ENCODE results near the gene PNPT1.
"Not testable (repeated sequence)": the region's sequence is repeated elsewhere in the genome, so short reads cannot be mapped to it uniquely, and the experiment has no call there.

The PNPT1 gene

DNA sequence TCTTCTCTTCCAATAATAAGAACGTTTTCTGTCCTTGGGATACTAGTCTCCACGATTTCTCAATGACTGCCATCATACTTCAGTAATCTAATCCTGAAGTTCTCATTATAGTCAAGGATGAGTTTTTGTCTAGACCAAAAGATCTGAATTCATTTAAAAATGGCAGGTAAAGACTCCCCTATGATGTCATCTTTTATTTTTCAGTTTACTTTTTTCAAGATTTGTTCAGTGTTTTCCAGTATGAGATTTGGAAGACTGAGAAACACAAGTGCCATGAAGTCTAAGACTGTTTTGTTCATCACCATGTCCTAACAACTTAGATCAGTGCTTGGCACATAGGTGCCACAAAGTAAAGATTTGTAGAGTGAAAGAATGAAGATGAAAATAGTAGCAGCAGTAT is 40.4 kb downstream of the PNPT1 start:
- no peak for DNase-seq

DNA sequence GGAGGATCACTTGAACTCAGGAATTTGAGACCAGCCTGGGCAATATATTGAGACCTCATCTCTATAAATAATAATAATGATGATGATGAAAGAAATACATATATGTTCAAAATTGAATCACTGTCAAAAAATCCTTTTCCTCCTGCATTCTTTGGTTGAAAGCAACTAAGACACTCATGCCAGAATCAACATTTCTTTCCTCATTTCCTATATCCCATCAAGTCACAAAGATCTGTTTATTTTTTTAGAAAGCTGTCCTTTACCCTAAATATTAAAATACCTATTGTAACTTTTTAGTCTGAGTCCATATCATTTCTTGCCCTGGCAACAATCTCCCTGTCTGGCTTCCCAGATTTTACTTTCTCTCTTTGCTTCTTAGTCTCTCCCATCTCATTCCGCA is 44.4 kb downstream of the PNPT1 start:
- no peak for DNase-seq

DNA sequence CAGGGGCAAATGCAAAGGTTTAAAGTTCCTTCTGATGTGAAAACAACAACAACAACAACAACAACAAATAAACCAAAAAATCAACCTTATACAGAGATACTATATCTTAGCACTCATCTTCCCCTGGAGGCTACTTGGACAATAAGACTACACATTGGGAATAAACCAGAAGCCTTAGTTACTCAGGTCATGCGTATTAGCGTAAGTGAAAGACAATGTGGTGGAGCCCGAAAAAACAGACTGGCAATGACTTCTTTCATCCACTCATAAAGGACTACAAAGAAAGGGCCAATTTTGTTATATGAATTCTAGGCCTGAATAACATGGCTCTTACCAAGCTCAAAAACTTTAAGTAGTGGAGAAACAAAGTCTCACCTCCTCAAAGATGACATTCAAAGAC is 56.8 kb downstream of the PNPT1 start:
- DNase-seq = no peak

GRCh38 chr2:55628931-55629330 is 64.7 kb downstream of the PNPT1 start:
- no peak for DNase-seq

GRCh38 chr2:55627915-55628314 is 65.7 kb downstream of the PNPT1 start:
- no peak for DNase-seq

DNA sequence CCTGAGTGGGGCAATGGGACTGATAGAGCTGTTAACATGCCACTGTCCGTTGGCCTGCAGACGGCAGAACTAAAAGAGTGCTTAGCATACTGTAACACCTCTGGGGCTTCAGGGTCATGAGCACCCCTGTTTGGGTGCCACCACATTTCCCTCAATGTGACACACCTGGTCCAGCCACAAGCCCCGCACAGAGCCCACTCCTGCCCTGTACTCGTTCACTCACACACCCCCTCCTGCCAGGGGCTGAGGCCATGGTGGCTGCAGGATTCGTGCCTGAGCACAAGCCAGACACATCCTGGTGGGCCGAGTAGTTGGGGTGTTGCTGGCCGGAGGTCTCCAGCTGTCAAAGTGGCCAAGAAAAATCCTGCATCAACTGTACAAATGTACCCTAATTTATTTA is 71.8 kb downstream of the PNPT1 start:
- no peak for DNase-seq

GRCh38 chr2:55620123-55620779 is 73.4 kb downstream of the PNPT1 start:
- no peak for DNase-seq

DNA sequence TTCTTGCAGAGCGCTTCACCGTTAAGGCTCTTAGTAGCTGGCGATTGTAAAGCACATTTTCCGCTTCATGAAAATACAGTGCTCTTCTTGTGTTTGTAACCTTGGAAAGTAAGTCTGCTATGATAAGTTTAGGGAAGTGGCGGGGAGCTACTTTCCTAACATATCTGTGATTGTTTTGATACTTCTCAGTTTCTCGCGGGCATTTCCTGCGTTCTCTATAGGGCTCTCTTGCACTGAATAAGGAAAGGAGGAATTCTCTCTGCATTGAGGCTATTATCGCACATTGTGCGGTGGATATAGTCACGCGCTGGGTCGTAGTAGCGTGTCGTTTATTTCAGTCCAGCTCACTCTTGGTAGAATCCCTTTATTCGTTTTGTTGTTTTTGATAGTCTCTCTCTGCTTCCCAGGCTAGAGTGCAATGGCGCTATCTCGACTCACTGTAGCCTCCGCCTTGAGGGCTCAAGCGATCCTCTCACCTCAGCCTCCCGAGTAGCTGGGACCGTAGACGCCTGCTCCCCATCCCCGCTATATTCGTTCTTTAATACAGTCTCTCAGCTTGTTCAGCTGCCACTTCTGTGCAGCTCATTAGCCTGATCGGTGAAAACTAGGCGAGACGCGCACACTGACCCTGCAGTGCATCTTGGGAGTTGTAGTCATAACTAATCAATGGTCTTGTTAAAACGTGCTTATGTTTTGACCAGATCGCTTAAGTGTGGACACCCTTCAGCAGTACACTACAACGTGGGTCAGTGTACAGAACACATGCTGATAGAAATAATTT is 75.2 kb downstream of the PNPT1 start:
- DNase-seq = peak; percentile 69

DNA sequence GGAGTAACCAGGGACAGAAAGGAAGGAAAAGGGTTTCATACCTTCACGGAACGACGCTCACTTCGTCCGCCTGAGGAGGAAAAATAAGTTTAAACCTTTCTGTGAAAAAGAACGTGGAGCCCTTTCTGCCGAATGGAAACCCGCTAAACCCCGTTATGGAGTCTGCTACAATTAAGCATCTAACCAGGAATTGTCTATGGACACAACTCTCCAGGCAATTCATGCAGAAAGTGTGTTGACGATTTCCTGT is 75.7 kb downstream of the PNPT1 start:
- DNase-seq = no peak

DNA sequence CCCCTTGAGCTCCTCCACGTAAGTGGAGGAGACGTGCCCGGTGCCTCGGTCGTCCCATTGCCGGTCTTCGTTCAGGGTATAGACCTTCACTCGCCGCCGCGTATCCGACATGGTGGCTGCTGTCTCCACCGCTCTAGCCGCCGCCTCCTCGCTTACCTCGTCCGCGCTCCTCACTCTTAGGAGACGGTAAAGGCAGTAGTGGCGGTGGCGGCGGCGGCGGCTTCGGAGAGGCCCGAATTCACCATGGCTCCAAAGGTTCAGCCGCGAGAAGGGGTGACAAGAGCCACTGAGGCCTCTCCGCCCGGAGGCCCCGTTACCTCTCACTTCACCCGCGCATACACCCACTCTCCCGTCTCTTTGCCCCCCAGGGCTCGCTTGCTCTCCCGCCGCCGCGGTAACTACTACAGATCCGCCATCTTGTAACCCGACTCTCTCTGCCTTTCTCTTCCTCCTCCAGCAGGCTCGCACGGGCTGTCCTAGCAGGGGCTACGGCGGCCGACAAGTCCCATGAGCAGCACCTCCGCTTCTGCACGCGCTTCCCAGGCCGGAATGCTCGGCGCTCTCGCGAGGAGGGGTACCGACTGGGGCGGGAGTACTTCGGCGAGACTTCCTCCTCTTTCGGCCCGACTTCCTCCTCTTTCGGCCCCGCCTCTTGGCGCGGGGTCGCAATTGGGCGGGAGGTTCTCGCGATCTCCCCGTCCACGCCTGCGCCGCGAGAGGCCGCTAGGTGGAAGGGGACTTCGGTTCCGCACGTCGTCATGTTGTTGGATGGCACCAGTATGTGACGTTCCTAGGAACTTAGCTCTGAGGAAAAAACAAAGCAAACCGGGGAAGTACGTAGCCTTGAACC is 76.2 kb downstream of the PNPT1 start, which contains the start of gene PPP4R3B:
Gene PPP4R3B (minus strand): TSS at position 448 of the 850 bp plus-strand sequence. CDS start 337 bp downstream, at position 111.
- DNase-seq = peak; percentile 100

- peak; percentile 51 for DNase-seq
Measured at GRCh38 chr2:55616551-55617174, 77.0 kb downstream of the PNPT1 start.

GRCh38 chr2:55611997-55612396 is 81.6 kb downstream of the PNPT1 start:
- DNase-seq = no peak

- DNase-seq = no peak
Measured at GRCh38 chr2:55610954-55611743, 82.5 kb downstream of the PNPT1 start.

GRCh38 chr2:55609938-55610578 is 83.6 kb downstream of the PNPT1 start:
- no peak for DNase-seq

DNA sequence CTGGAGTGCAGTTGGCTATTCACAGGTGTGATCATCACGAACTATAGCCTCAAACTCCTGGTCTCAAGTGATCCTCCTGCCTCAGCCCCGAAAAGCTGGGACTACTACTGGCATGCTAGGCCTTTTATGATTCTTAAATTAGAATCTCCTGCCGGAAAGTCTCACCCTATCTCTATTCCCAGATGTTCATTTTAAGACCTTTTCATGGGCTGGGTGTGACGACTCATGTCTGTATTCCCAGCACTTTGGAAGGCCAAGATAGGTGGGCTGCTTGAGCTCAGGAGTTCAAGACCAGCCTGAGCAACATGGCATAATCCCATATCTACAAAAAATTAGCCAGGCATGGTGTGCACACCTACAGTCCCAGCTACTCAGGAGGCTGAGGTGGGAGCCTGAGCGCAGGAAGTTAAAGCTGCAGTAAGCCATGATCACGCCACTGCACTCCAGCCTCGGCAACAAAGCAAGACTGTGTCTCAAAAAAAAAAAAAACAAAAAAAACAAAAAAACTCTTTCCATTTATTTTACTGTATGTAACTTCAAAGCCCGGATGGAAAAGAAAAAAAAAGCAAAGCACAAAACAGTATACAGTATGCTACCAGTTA is 84.3 kb downstream of the PNPT1 start:
- DNase-seq = no peak

DNA sequence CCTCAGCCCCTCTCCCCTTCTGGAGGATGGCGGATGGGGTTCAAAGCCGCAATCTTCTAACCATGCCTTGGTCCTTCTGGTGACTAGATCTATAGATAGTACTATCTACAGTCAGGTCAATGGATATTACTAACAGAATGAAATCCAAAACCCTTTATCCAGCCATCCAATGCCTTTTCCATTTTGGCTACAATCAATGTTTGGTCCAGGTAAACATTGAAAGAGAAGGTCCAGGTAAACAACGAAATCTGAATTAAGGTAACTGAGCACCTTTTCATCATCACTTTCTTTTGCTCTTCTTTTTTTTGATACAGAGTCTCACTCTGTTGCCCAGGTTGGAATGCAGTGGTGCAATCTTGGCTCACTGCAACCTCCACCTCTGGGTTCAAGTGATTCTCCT is 85.9 kb downstream of the PNPT1 start:
- DNase-seq = no peak

- DNase-seq = no peak
Measured at GRCh38 chr2:55604027-55604565, 89.5 kb downstream of the PNPT1 start.

DNA sequence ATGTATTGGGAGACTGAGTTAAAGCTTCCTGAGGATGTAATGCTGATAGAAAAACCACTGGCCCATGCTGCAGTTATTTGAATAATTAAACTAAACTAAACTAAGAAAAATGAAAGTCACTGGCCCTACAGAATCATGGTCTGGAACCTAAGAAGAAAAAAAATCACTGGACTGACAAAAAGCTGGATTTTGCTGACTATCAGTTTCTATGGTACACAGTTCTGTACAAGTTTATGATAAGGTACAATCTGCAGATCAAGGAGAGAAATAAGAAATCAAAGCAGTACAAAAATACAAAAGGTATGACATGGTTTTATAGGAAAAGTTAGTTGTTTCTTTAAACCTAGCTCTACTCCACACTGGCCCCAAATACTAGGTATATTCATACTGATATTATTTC is 91.8 kb downstream of the PNPT1 start:
- DNase-seq = no peak

DNA sequence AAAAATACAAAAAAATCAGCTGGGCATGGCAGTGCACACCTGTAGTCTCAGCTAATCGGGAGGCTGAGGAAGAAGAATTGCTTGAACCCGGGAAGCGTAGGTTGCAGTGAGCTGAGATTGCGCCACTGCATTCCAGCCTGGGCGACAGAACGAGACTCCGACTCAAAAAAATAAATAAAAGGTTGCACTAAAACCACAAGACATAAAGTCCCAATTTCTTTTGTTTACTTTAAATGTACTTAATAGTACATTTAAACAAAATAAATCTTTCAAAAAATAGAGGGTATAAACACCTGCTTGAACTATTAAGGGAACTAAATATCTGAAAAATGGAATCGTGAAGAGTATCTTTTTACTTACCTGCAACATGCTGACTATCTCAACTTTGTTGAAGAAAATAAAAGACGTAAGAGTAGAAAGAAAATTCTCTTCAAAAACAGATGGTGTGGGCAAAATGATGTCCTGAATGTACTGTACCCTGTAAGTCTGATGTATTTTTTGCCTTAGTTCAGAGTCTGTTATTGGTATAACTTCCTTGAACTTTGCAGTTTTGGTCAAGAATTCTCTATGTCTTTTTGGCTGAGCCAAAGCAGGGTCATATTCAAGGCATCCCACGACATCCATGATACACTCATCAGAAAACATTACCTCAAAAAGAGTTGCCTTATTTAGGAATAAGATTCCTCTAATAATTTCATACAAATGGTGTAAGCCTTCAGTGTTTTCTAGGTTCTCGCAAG is 95.4 kb downstream of the PNPT1 start:
- DNase-seq = no peak

DNA sequence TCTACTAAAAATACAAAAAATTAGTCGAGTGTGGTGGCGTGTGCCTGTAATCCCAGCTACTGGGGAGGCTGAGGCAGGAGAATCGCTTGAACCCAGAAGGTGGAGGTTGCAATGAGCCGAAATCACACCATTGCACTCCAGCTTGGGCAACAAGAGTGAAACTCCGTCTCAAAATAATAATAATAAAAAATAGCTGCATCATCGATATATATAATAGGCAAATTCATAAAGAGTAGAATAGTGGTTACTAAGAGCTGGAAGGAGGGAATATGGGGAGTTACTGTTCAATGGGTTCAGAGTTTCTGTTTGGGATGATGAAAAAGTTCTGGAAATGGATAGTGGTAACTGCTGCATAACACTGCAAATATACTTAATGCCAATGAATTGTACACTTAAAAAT is 96.8 kb downstream of the PNPT1 start:
- DNase-seq = not testable (repeated sequence)

DNA sequence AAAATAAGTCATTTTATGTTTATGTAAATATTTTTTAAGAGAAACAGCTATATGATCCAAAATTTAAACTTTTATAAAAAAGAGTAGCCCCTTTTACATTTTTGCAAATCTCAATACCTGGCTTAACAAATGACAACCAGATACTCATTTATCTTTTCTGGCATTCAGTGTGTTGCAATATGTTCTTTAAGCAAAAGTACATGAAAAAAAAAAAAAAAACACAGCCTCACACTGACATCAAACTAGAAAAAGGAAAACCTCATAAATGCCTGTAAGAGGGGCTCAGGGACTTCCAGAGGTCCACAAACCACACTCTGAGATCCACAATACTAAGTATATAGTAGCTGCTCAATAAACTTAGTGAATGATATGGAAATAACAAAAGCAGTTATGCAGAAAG is 98.1 kb downstream of the PNPT1 start:
- no peak for DNase-seq
